Retinal pigment epithelial cell (primary cell): Measurements from ENCODE around the gene MAP3K9.
"Not testable (repeated sequence)": the region's sequence is repeated elsewhere in the genome, so short reads cannot be mapped to it uniquely, and the experiment has no call there.

ENCODE experiments used
- DNase-seq: peaks from one replicate; pipeline ENCODE4 v3.0.0-alpha.2; 2010; ENCODE audit warnings: low read depth
- H3K4me3 ChIP-seq: 2 replicates; pipeline ENCODE4 v1.5.1; 2011; ENCODE audit warnings: mild to moderate bottlenecking, low read length, control low read depth, moderate library complexity
- CTCF ChIP-seq: conservative IDR thresholded peaks from 2 replicates; pipeline ENCODE4 v1.5.1; 2011; ENCODE audit warnings: low read depth, low read length, control low read depth, inconsistent platforms

The MAP3K9 gene

GRCh38 chr14:70709726-70710382 is 99.5 kb downstream of the MAP3K9 start:
- TF ChIP-seq CTCF, result no peak
- no peak for DNase-seq
- no peak overlapping the region for H3K4me3 ChIP-seq

- no peak overlapping the region for H3K4me3 ChIP-seq
- no peak for DNase-seq
- TF ChIP-seq CTCF, result no peak
Measured at GRCh38 chr14:70708717-70709570, 100.4 kb downstream of the MAP3K9 start.

DNA sequence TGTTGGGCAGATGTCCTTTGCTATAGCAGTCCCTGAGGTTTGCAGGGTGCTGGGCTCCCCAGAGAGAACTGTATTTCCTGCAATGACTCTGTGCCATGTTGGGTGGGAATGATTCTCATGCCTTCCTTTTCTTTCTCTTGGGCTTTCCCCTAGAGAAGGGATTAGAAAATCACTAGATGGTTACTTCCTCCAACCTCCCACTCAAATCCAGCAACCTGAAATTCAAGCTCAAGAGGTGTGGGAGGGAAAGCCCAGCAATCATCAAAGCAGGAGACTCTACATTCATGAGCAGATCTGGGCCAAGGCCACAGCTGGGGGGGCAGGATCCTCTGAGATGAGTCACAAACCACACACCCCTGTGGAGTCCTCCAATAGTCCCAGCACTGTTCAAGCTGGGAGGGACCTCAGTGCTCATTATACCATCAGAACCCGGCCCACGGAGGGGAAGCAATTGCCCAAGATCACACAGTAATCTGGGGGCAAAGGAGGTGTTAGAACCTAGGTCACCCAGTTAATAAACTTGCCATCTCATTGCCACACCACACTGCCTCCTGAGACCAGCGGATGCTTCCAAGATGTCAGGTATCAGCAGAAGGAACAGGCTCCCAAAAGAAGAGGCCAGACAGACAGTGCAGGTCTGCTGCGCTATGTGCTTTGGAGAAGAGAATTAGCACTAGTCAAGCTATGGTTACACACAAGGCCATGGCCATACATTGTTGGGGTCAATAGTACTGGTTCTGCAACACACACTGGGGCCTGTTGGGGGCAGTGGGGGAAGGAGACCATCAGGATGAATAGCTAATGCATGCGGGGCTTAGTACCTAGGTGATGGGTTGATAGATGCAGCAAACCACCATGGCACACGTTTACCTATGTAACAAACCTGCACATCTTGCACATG is 101.9 kb downstream of the MAP3K9 start:
- no peak for DNase-seq
- H3K4me3 ChIP-seq, result no peak overlapping the region
- TF ChIP-seq CTCF, result no peak

DNA sequence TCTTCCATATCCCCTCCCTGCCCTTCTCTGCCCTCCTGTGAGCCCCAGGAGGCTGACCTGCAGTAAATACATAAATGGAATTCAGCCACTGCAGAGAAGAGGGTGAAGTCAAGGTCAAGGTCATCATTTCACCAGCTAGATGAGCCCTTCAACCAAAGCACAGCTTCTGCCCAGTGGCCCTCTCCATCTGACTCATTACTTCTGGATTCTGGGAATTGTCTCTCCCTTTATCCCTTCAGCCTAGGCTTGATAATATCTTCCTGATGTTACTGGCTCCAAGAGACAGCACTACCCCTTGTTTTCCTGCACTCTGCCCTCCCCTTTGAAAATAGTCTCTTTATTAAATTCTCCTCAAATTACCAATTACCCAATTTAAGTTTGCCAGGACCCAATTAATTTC is 103.1 kb downstream of the MAP3K9 start:
- H3K4me3 ChIP-seq, result no peak overlapping the region
- no peak for DNase-seq
- TF ChIP-seq CTCF, result no peak

DNA sequence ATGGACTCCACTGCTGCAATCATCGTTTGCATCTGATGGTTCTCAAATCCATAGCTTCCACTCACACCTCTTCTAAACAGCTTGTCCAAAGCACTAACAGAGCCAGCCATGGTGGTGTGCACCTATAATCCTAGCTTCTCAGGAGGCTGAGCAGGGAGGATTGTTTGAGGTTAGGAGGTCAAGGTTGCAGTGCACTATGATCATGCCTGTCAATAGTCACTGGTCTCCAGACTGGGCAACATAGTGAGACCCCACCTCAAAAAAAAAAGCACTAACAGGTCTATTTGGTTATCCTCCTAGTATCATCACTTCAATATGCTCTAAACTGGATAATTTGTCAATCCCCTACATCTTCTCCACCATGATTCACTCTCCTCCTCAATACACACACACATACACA is 104.4 kb downstream of the MAP3K9 start:
- H3K4me3 ChIP-seq, result no peak overlapping the region
- DNase-seq, result no peak
- TF ChIP-seq CTCF, result no peak

GRCh38 chr14:70703621-70704168 is 105.6 kb downstream of the MAP3K9 start:
- DNase-seq, H3K4me3 ChIP-seq: not testable (repeated sequence)

- TF ChIP-seq CTCF, result no peak
- no peak overlapping the region for H3K4me3 ChIP-seq
- DNase-seq, result no peak
Measured at GRCh38 chr14:70702161-70702560, 107.2 kb downstream of the MAP3K9 start.
